IPS-NIHi7 (cell line): ENCODE results near the gene SYNDIG1.
A peak's percentile ranks its signal among the peaks of the same experiment; 100 is the strongest.

Experiments
- DNase-seq: peaks from one replicate; pipeline ENCODE4 v3.0.0; 2012; ENCODE audit warnings: mixed read lengths; ENCODE audit errors: extremely low spot score

SYNDIG1 gene

GRCh38 chr20:24446811-24447210 lies 22.6 kb upstream of the SYNDIG1 start:
- DNase-seq = no peak

DNA sequence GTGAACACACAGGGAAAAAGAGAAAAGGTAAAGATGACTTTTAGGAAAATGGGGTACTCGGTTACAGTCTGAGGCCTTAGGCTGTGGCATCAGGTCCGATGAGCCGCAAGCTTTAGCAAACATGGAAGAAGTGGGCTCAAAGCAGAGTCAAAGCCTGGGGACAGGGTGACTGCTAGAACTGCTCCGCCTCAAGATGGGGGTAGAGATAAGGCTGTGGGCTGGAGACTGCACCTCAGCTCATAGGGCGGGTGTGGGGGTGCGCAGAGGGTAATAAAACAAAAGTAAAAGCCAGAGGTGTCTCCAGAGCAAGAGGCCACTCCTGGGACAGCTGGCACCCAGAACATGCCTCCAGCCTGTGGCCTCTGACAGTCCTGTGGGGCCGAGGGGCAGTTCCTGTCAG lies 21.3 kb upstream of the SYNDIG1 start:
- DNase-seq = no peak

- no peak for DNase-seq
Measured at GRCh38 chr20:24449026-24449720, 20.3 kb upstream of the SYNDIG1 start.

GRCh38 chr20:24450177-24450576 lies 19.3 kb upstream of the SYNDIG1 start:
- DNase-seq = no peak

- no peak for DNase-seq
Measured at GRCh38 chr20:24450624-24451376, 18.6 kb upstream of the SYNDIG1 start.

GRCh38 chr20:24451428-24451827 lies 18.0 kb upstream of the SYNDIG1 start:
- DNase-seq = no peak

DNA sequence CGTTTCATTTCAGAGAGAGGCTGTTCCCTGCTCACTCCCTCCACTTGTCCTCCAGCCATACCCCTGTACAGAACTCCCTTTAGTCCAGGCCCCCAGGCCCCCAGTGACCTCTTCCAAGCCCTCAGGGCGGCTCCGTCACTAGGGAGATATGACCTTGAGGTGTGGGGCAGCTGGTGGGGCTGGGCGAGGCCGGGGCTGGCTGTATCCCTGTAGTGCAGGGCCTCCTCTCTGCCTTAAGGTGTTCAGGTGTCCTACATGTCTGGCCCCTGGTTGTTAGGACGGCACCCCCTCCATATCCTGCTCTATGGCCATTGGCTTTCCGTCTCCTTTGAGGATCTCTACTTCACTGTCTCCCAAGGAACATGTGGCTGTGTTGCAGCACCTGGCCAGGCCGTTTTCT lies 17.4 kb upstream of the SYNDIG1 start:
- DNase-seq = no peak

GRCh38 chr20:24452498-24453127 lies 16.8 kb upstream of the SYNDIG1 start:
- no peak for DNase-seq

DNA sequence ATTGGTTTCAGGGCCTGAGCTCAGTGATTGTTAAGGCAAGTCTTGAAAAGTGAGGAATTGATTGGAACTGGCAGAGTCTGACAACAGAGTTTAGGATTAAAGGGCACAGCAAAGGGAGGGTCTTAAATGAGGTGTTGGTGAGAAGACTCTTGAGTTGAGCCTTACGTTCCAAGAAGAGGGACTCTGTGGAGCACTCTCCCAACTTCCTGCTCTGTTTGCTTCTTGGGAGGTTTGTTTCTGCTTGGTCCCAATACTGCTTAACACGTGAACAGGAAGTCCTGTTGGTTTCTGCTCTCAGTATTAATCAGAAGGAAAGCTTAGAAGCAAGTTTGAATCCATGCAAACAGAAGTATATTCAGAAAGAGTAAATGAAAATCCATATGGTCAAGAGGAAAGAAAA lies 15.6 kb upstream of the SYNDIG1 start:
- DNase-seq = no peak

DNA sequence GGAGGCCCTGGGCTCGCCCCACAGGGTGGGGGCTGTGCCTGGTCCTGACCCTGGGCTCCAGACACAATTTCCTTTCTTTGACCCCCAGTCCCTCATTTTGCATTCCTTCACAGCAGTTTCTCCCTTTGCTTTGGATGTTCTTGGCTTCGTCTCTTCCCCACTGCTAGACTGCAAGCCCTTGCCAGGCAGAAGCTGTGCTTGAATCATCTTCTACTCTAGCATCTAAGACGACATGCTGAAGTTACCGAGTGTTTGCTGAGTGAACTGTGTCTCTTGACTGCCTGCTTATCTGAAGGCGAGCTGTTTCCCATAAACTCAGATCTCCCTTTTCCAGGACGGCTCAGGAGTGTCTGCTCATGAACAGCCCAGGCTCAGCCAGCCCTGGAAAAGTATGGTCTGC lies 14.3 kb upstream of the SYNDIG1 start:
- DNase-seq = no peak

DNA sequence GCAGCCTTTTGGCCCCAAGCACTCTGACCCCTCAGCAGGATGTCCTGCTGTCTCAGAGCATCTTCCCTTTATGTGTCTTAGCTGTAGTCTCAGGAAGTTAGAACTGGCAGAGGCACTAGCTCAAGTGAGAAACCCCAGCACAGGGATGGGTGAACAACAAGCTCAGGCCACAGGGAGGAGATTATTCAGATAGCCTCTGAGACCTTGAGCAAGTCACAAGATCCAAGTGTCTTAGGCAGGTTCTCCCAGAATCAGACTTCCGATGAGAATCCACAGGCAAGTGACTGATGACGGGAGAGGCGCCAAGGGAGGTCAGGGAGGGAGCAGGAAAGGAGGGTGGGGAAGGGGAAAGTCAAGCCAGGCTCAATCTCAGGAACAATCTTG lies 13.0 kb upstream of the SYNDIG1 start:
- no peak for DNase-seq

DNA sequence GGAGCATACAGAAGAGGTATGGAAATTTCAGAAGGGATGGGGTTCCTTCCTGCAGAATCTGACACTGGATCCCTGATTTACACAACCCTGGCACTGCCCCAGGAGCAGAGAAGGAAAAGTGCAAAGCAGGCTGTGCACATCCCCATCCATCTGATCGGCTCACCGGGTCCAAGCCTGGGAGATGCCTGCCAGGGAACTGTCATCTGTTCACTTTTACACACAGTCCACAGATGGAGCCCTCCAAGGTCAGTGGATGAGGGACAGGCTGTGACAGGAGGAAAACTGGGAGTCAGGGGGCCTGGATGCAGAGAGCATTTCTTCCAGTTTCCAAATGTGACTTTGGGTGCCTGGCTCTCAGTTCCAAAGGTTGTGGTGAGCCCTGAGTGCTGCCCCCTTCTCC lies 11.0 kb upstream of the SYNDIG1 start:
- DNase-seq = no peak

DNA sequence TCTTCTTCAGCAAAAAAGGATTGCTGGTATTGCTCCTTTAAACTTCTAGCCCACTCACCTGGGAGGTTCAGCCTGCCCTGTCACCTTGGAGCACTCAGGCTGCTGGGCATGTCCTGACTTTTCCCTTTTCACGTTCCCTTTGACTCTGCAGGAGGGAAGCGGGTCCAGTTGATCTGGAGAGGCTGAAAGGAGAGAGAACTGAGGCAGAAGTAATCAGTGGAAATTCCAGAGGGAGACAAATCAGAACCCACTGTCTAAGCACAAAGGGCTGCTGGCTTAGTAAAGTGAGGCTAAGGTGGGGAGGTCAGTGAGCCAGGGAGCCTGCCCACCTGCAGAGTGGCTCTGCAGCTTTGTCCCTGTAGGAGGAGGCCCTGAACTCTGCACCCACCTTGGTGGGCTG lies 9.7 kb upstream of the SYNDIG1 start:
- no peak for DNase-seq

GRCh38 chr20:24460712-24461111 lies 8.7 kb upstream of the SYNDIG1 start:
- DNase-seq = no peak

DNA sequence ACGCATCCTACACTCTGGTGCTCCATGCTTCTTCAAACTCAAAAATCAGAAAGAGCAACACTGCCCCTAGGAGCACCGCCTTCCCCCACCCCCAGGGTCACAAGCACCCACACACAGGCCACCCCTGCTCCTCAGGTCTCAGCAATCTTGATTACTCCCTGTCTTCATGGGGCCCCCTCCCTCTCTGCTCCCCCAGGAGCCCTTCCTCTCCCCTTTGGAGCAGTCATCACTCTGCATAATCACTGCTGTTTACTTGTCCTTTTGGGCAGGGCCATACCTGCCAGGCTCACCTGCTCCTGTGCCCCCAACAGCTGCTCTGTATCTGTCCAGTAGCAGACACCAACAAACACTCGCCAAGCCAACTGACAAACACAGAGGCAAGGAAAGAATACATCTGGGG lies 7.6 kb upstream of the SYNDIG1 start:
- no peak for DNase-seq

DNA sequence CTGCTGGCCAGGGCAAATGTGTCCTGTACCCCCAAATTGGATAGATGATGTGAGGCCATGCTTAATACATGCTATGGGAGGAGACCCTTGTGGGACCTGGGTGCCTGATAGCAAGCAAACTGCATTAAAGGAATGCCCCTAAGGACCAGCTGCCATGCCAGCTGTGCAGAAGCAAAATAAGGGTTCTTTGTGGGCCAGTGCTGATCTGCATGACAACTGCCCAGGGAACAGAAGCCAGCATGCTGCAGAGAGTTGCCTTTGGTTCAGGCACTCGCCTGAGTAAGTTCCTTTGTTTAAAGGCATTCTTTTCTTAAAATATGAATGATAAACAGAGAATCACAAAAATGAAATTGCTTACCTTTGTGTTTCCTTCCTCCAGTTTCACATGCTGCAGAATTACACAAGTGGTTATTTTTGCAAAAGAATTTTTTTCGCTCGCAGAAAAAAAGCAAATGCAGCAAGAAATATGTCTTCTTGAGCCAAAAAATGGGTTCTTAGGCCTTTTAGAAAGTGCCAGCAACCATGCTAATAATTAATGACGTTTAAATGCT lies 6.9 kb upstream of the SYNDIG1 start:
- no peak for DNase-seq

DNA sequence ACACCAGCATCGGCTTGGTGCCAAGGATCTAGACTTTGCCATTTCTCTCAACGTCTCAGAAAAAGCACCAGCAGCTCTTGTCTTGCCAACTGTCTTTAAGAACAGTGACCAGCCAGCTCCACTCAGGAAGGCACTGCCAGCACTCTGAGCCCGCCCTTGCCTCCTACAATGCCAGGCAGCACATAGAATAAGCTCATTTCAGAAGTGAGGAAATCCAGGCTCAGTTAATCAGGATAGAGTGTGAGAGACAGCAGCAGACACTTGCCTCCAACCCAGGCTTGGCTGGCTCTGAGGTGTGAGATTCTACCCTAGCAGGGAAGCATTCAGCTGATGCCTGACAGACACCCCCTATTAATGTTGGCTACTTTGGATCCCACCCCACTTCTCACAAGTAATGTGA lies 4.3 kb upstream of the SYNDIG1 start:
- DNase-seq = no peak

DNA sequence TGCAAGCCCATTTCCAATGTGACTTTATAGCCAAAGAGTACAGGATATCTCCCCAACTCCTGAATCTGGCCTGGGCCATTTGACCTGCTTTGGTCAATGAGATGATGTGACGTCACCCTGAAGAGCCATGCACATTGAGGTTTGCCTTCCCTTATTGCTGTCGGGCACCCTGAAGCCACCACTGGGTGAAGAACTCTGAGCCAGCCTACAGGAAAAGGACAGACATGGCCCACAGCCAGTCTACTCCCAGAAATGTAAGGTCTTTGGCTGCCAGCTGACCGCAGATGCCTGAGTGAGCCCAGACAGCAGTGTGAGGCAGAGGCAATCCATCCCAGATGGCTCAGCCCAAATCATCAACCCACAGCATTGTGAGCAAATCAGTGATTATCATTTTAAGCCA lies 3.7 kb upstream of the SYNDIG1 start:
- no peak for DNase-seq

DNA sequence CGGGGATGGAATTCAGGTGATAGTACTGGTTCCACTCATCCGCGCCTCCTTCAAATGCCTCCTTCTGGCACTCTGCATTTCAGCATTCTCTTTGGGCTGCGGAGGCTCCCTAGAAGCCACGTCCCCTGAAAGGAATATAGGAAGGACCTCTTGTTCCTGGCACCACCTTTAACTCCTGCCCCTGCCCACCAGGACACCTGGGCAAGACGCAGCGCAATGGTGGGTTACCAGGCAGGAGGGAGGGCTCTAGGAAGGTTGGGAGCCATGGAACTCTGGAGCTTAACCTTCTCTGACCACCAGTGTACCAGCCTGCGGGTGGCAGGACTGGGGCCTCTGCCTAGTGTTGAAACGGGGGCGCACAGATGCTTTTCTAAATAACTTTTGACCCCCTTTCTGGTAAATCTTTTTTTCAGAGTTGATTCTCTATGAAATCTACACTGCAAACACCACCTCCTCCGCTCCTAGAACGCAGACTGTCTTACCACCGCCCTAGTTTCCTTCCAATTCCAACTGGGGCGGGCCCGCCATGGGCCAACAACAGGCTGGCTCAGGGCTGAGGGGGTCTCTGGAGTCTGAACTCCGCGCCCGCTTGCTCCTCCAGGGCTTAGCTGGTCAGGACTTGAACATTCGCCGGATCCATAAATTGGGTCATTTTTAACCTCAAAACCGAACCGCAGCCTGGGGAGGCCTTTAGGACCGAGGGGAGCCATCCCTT lies 871 bp upstream of the SYNDIG1 start:
- no peak for DNase-seq

- DNase-seq = peak; percentile 28
Measured at GRCh38 chr20:24469894-24470745, 691 bp downstream of the SYNDIG1 start.
